ELR (cell line): ENCODE results near the gene TCF7L2.

Experiments
- DNase-seq: peaks from one replicate; pipeline ENCODE4 v3.0.0-alpha.2; 2015; ENCODE audit warnings: low read depth

The TCF7L2 gene

DNA sequence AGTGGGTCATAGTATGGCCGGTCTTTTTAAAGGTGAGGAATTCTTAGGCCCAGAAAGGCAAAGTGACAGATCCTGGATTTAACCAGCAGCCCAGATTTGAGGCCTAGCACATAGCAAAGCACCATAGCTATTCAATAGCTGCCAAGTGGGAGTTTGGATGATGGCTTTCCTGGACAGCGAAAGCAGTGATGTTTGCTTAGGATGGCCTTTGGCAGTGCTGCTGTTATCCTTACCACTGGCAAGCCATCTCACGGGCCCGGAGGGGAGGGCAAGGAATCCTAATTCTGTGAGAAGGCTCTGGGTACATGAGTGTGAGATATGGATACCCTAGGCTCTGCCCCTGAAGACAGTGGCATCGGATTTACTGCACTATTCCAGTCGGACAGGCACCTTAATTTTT is 50.4 kb downstream of the TCF7L2 start:
- DNase-seq: no peak

DNA sequence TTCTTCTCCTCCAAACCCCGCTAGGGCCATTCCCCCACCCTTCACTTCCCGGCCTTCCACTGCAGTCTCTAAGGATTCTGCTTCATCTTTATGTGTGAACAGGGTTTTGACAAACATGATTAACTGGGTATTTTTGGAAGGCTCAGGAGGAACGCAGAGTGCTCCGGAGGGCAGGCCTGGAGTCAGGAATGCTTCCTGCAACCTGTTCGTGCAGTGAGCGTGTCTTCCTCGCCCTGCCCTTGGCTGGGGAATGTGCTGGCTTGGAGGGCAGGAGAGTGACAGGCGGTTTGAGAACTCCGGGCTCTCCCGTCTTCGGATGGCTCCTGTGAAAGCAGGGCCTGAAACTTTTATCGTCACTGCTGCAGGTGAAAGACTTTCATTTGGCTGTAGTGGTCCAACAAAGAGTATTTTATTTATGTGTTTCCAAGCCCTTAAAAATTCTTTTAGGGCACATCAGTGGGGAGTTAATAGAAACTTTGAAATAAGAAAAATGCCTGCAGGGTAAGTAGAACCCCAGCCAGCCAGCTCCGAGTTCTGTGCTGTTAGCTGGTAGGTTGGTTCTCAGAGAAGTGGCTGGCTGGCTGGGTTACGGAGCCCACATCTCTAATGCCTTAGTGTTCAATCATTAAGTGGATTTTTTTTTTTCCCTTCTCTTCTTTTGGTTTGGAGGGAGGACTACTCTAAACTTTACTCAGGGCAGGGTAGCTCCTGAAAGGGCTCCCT is 51.0 kb downstream of the TCF7L2 start:
- no peak for DNase-seq

DNA sequence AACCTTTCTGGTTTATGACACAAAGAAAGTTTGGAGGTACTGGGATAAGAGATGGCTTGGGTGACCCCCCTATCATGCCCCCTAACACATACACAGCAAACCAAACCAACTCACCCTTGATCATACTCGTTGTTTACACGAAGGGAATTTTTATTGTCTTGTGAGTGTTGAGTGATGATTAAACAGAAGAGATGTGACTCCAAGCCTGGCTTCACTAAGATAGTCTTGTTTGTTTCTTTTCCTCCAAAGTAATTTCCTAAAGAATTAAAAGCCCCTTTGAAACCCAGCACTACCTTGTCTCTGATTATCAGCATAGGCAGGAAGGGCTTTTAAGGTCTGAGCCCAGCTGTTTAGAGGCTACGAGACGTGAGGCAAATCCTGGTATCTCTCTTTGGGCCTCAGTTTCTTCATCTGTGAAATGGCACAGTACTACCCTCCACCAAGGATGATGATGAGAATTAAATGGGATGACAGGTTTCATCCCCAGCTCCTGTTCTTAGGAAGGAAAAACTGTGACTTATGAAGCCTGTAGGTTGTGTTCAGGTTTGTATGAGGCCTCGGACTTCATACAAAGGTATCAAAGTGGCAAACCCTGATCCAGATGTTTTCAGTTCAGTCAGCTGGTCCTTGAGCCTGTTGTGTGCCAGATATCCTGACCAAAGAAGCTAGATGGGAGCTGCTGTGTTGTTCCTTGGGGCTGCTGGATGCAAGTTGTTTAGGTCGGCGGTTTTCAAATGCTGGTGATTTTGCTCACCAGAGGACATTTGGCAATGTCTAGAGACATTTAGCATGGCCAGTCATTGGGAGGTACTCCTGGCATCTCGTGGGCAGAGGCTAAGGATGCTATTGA is 51.8 kb downstream of the TCF7L2 start:
- DNase-seq: peak; percentile 32

DNA sequence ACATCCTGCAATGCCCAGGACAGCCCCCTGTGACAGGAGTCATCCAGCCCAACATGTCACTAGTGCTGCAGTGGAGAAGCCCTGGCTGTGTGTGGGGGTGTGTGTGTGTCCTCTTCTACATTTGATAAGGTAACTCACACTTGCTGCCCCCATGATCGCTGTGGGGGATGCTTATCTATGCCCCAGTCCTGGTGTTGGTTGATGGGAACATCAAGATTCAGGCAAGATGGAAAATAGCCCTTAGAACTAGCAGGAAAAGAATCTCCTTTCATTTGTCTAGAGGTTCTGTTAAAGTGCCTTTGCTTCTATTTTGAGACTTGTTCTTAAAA is 52.4 kb downstream of the TCF7L2 start:
- no peak for DNase-seq

DNA sequence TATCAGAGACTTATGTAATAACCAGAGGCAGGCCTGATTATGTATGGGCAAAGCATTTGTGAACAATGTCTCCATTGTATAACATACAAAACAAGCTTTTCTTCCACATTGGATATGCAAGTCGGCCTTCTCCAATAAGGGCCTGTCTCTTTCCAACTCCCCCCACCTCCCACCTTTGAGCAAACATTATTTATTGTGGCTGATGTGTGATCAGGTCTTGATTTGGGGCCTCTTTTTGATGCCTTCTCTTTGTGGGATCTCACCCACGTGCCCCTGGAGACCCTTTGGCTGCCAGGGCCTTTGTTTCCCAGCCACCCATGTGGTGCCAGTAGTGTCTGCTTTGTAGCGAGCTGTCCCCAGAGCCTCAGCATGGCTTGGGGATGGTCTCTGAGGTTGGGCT is 53.0 kb downstream of the TCF7L2 start:
- DNase-seq: no peak

DNA sequence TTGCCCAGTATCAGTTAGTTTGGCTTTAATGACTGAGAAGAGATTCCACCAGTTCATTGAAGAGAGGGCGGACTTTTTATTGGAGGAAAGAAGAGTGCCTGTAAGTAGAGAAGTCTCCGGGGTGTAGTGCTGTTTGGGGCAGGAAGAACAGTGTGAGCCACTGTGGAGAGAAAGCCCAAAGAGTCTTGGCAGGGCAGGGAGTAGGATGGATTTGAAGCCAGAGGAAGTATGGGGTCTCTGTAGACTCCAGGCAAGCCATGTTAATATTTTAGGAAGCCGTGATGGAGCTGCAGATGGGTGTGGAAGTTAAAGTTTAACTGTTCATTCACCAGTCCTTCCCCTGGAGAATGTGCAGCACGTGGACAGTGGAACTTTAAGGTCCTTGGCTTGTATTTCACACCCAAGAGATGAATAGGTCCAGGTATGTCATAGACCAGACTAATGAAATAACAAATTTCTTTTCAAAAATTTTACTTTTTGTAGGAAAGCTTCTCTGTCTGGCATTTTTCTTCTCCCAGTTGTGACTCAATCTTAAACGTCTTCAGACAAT is 54.1 kb downstream of the TCF7L2 start:
- no peak for DNase-seq

DNA sequence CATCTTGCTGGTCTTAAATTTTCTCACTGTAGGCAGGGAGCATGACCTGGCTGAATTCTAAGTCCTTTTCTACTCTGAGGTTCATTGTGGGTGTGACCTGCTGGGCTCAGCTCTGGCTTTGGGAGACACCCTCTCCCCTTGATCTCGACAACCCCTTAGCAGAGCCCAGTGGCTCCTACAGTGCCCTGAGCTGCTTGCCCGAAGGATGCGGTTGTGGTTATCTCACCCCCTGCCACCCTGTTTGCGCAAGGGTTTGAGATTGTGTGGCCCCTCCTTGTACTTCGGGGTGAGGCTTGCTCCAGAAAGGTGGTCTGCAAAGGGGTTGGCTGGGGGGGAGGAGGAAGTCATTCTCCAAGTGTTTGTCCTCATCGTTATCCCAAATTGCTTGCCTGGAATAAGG is 55.3 kb downstream of the TCF7L2 start:
- no peak for DNase-seq

DNA sequence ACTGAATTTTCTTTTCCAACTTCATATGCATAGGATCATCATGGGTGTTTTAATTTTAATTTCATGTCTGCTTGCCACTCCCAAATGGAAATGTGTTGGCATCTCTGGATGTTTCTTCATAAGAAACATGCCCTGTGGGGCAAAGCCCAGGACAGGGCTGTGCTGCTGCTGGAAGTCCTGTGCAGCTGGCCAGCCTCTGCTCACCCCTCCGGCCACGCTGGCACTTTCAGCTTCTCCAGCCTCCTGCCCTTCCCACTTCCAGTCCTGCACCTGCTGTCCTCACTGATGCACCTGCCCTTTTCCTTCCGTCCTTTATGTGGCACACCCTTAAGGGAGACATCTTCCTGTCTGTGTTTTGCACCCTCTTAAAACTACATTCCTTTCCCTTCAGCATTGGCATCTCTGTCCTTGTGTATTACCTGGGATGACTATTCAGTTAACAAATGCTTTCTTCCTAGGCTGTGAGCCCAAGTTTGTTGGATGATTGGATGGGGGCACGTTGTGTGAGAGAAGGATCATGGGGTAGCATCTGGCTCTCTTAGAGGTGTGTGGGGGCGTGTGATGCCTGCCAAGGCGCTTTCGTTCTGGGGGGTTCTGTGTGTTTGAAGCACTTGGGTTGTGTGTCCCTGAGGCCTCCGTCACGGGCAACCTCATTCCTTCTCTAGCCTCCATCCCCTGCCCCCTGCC is 56.8 kb downstream of the TCF7L2 start:
- DNase-seq: no peak

DNA sequence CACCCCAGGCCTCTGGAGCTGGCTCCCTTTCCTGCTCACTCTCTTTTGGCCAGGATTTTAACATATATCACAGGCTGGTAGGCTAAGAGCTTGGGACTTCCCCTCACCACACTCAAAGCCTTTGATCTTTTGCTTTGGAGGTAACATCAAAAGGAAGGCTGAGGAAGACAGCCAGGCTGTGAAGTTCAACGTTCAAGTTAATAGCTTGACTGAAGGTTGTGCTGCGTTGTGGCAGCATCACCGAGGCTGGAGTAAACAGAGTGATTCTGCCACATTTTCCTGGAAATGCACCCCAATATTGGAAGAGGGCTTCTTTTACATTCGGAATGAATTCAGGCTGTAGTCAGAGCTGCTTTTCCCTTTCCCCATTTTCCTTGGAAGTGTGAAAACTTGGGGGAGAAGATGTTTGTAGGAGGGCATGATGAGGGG is 57.3 kb downstream of the TCF7L2 start:
- DNase-seq: no peak

DNA sequence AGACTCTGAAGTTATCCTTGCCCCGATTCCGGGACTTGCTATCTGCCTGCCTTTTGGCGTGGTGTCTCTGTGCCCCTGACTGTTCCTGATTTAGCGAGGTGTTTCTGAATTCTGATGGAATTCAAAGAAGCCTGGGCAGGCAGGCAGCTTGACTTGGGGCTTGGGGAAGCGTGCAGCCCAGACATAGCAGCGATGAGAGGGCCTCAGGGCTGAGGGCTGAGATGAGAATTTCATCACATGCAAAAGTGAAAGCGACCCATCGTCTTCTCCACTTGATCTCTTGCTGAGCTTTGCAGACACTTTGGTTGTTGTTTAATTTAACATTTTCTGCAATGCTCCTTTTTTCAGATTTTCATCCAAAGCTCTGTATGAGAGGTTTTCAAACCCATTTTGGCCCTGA is 57.8 kb downstream of the TCF7L2 start:
- no peak for DNase-seq

DNA sequence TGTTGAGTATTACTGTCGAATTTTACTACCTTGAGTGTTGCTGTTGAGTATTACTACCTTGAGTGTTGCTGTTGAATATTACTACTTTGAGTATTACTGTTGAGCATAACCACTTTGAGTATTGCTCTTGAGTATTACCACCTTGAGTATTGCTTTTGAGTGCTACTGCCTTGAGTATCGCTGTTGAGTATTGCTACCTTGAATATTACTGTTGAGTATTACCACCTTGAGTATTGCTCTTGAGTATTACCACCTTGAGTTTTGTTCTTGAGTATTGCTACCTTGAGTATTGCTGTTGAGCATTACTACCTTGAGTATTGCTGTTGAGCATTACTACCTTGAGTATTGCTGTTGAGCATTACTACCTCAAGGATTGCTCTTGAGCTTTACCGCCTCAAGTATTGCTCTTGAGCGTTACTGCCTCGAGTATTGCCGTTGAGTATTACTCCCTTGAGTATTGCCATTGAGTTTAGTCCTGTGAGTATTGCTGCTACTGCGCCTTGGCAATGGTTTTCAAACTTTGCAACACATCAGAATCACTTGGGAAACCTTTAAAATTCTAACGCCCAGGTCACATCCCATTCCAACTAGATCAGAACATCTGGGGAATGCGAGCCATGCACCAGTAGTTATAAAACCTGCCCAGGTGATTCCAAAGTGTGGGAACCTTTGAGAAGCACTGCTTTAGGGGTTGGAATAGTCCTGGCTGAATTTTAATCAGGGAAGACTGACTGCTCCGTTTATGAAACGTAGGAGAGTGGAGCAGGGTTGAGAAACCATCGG is 61.7 kb downstream of the TCF7L2 start:
- DNase-seq: no peak

DNA sequence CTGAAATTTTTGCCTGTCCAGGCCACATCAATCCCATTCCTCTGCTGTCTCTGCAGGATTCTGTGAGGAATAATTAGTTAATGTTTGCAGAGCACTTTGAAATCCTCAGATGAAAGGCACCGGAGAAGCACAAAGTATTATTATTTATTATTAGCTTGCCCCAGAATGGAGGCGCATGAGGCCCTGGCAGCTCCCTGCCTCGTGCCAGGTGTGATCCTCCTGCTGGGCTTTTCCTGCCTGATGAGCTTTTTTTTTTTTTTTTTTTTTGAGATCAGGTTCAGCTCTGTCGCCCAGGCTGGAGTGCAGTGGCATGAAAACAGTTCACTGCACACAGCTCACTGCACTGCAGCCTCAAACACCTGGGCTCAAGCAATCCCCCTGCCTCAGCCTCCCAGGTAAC is 65.2 kb downstream of the TCF7L2 start:
- DNase-seq: no peak

DNA sequence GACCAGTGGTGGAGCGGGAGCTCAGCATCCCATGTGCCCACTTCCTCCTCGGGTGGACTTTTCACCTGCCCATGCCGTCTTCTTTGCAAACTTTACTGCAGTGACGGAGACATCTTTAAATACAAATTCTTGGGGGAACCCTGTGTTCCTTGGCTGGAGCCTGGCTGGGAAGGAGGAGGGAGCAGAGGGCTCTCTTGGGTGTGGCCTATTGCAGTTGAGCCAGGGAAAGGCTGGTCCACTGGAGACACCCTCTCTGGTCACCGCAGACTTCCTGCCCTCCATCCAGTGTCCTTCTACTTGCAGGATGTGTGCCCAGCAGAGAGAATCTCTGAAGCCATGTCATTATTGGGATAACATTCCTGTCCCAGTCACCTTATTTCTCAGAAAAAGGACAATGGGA is 67.3 kb downstream of the TCF7L2 start:
- no peak for DNase-seq

DNA sequence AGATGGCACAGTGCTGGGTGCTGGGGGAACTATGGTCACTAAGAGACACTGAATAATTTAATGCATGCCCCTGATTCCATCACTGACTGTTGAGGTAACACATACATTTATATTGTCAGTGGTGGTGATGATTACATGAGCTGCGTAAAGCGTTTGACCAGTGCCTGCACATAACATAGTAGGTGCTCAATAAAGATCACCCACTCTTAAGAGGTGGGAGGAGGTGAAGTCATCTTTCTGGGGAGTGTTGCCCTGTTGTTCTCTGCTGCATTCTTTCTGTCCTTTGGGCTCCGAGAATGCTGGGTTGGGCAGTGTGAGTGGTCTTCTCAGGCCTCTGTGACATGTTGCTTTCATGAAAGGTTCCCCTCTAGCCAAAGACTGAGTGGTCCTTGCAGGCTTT is 68.0 kb downstream of the TCF7L2 start:
- DNase-seq: no peak

DNA sequence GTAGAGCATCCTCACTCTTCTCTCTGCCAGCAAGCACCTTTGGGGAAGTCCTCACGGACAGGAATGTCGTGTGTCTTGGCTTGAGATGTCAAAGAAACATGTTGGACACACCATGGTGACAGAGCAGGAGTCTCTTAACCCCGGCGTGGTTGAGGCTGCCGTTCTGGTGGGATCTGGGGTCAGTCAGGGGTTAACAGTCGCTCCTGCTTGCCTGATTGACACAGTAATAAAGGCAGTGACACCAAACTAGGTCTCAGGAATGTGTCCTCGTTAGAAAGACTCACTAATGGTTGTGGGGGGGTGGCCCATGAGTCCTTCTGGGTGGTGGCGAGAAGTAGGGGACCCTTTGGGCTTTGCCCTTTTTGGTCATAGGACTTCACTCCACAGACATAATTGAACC is 69.0 kb downstream of the TCF7L2 start:
- DNase-seq: no peak

DNA sequence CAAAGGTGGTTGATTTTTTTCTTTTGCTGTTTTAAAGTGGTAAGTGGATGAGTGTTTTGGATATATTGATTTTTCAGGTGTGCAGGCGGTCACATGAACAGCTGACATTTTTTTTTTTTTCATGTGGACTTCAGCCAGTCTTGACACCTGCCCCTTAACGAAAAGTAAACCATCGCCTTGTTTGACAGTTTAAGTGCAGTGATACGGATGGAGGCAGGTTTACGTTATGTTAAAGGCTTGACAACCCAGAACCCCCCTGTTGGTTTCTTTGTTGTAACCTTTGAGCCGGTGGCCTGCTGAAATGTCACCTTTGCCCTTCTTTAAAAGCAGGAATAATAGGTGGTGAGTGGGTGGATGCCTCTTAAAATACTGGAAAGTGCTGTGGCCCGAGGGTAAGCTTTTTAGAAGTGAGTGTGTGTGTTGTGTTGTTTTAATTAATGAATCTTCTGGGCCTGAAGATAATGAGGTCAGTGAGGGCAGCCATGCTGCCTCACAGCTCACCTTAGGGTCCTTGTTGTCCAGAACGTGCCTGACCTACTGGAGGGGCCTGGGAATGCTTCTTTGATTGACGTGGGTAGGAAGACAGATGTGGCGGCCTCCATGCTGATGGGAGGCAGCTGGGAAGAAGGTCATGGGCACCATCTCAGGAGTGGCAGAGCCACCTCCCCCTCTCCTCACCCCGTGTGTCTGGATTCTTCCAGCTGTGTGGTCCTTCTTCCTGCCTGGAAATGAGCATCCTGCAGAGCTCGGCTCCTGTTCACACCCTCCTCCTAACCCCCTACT is 69.8 kb downstream of the TCF7L2 start:
- no peak for DNase-seq

DNA sequence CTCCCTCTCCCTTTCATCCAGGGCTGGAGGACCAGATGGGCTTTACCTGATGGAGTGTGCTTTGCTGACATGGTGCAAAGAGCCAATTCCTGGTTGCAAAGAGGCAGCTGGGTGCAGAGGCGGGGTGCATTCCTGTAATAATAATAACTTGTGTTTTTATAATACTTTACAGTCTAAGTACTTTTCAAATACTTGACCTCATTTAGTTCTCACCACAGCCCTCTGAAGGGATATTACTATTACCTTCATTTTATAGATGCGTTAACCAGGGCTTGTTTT is 70.4 kb downstream of the TCF7L2 start:
- DNase-seq: no peak

DNA sequence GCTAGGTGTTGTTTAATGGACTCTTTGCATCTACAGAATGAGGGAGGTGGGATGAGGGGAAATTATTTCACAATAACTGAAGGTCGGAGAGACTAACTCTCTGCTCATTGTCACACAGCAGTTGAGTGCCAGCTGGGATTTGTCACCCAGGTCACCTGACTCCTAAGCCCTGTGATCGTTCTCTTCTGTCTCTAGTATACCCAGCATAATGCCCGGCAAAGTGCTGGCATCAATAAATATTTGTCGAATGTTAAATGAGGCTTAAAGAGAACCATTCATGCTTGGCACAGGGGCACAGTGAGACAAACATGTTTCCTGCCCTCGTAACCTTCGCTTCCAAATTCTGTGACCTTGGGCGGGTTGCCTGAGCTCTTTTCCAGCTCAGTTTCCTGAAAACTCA is 70.8 kb downstream of the TCF7L2 start:
- DNase-seq: no peak

DNA sequence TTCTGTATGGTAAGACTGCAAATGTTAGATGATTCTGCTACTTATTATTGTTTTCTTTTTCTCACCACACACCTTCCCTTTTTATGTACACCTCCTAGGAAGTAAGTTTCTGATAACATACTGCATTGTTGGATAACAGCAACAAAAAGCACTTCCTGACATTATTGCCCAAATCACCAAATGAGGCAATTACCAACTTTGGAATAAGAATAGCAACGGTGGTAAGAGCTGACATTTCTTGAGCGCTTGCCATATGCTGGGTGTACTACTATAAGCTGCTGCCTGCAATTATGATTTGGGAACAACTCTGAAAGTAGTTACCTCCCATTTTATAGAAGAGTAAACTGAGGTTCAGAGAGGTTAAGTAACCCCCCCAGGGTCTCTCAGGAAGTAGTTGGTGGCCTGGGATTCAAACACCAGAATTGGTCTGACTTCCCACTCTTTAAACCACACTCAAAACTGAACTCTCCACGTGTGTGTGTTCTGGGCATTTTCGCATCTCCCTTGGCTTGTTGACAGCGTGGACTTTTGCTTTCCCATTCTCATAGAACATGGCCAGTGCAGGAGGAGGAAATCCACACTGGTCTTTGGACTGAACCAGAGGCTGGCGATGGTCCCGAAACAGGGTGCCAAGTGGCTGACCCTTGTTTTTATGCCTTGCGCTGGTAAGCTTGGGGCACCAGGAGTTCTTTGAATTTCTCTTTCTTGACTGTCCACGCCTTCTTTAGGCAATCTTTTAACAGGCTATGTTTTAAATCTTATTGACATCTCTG is 71.4 kb downstream of the TCF7L2 start:
- DNase-seq: no peak

DNA sequence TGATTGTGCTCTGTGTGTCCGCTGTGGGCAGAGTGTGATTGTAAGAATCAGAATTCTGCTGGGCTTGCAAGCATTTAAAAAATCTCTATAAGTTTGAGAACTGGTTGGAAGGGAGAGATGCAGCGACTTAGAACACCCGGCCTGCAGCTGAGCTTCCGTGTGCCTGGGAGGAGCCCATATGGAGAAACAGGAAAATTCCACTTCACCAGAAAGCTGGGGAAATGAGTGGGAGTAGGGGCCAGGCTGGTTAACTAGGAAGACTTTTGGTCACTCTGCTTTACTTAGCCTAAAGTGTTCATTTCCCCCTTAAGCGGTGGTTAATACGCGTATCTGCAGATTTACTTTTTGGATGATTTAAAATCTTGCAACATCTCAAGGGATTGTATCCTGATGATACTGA is 72.2 kb downstream of the TCF7L2 start:
- no peak for DNase-seq

DNA sequence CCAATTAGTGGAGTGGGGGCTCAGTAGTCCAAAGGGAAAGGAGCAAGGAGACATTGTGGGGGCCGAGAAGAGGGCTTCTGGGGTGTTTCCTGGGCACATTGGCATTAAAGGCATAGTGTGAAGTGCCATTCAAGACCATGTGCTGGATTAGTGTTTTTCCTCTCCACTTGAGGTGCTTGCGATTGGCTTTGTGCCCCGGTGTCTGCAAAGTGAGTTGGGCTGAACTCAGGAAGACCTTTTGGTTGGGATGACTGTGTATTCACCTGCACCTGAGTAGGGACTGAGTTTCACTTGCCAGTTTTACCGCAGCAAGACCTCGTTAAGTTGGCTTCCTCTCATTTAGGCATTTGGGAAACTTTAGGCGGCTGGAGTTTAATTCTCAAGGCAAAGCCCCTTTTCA is 73.0 kb downstream of the TCF7L2 start:
- no peak for DNase-seq
